ENCODE measurements around the gene TGFBR1.

Gene TGFBR1

DNA sequence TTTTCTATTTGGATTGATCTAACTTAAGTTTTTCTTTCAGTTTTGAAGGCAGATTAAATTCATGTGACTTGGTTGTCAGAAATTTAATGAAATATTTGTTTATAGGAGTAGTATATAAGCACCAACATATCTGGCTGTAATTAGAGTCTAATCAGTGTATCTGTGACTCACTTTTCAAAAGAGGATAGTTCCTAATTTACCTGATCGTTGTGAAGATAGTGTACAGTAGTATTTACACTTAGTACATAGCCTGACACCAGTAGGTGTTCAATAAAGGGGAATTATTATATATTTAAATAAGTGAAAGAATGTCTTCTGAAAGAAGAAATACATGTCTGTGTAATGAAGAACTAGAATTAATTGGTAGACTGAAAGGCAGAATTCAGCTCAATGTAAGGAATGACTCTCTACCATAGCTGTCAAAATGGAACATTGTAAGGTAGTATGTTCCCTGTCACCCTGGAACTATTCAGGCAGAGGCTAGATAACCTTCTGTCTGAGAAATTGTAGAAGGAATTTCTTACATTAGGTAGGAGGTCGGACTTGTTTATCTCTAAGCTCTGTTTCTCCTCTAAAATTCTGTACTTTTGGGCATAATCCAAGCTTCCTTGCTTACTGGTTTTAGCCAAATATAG is 8.6 kb downstream of the TGFBR1 start:
- ATAC-seq, result no peak
- TF ChIP-seq CSRNP3 (CRISPR knock-in tag; IDR thresholded peaks at IDR 0.05) (no peak), TCF4 (CRISPR knock-in tag; IDR thresholded peaks at IDR 0.05; ENCODE audit: borderline replicate concordance) (no peak), SNAI2 (CRISPR knock-in tag; IDR thresholded peaks at IDR 0.05) (no peak), RARB (CRISPR knock-in tag; IDR thresholded peaks at IDR 0.05) (no peak), ZNF8 (CRISPR knock-in tag; IDR thresholded peaks at IDR 0.05) (no peak), ZNF70 (CRISPR knock-in tag; IDR thresholded peaks at IDR 0.05) (no peak), POU6F1 (CRISPR knock-in tag; IDR thresholded peaks at IDR 0.05; ENCODE audit: borderline replicate concordance, low read depth) (no peak), ARNTL (CRISPR knock-in tag; IDR thresholded peaks at IDR 0.05; ENCODE audit: borderline replicate concordance, low read depth) (no peak), TOX (CRISPR knock-in tag; IDR thresholded peaks at IDR 0.05; ENCODE audit: borderline replicate concordance) (no peak), PPARA (CRISPR knock-in tag; IDR thresholded peaks at IDR 0.05; ENCODE audit: borderline replicate concordance) (no peak), GLIS3 (CRISPR knock-in tag; IDR thresholded peaks at IDR 0.05) (no peak)
- TF ChIP-seq, protein P1, sequence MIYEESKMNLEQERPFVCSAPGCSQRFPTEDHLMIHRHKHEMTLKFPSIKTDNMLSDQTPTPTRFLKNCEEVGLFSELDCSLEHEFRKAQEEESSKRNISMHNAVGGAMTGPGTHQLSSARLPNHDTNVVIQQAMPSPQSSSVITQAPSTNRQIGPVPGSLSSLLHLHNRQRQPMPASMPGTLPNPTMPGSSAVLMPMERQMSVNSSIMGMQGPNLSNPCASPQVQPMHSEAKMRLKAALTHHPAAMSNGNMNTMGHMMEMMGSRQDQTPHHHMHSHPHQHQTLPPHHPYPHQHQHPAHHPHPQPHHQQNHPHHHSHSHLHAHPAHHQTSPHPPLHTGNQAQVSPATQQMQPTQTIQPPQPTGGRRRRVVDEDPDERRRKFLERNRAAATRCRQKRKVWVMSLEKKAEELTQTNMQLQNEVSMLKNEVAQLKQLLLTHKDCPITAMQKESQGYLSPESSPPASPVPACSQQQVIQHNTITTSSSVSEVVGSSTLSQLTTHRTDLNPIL (CRISPR knock-in tag; IDR thresholded peaks at IDR 0.05; ENCODE audit: low read depth), result no peak
- TF ChIP-seq, protein P2, sequence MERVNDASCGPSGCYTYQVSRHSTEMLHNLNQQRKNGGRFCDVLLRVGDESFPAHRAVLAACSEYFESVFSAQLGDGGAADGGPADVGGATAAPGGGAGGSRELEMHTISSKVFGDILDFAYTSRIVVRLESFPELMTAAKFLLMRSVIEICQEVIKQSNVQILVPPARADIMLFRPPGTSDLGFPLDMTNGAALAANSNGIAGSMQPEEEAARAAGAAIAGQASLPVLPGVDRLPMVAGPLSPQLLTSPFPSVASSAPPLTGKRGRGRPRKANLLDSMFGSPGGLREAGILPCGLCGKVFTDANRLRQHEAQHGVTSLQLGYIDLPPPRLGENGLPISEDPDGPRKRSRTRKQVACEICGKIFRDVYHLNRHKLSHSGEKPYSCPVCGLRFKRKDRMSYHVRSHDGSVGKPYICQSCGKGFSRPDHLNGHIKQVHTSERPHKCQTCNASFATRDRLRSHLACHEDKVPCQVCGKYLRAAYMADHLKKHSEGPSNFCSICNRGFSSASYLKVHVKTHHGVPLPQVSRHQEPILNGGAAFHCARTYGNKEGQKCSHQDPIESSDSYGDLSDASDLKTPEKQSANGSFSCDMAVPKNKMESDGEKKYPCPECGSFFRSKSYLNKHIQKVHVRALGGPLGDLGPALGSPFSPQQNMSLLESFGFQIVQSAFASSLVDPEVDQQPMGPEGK (CRISPR knock-in tag; IDR thresholded peaks at IDR 0.05; ENCODE audit: borderline replicate concordance), result no peak

- no peak for ATAC-seq
Observed at GRCh38 chr9:99114049-99114440, 9.1 kb downstream of the TGFBR1 start.

More at GRCh38 chr9:99114049-99114440, 9.1 kb downstream of the TGFBR1 start:
- no peak for TF ChIP-seq ZNF70 (CRISPR knock-in tag; IDR thresholded peaks at IDR 0.05)
- no peak for TF ChIP-seq SNAI2 (CRISPR knock-in tag; IDR thresholded peaks at IDR 0.05)
- no peak for TF ChIP-seq POU6F1 (CRISPR knock-in tag; IDR thresholded peaks at IDR 0.05; ENCODE audit: borderline replicate concordance, low read depth)
- TF ChIP-seq ZFP30 (CRISPR knock-in tag; IDR thresholded peaks at IDR 0.05), result no peak
- TF ChIP-seq OSR1 (CRISPR knock-in tag; IDR thresholded peaks at IDR 0.05), result no peak
- TF ChIP-seq, protein P1 (CRISPR knock-in tag; IDR thresholded peaks at IDR 0.05; ENCODE audit: low read depth), result no peak
- no peak for TF ChIP-seq ZNF565 (CRISPR knock-in tag; conservative IDR thresholded peaks at IDR 0.05; ENCODE audit: low read depth)
- TF ChIP-seq ARNTL (CRISPR knock-in tag; IDR thresholded peaks at IDR 0.05; ENCODE audit: borderline replicate concordance, low read depth), result no peak
- TF ChIP-seq CSRNP3 (CRISPR knock-in tag; IDR thresholded peaks at IDR 0.05), result no peak

All from SK-N-SH treated with all-trans-retinoic acid at 6 μM for 48 hours (cell line).